ENCODE measurements around the gene SRM. TPM values are rescaled to one million over a fixed set of nuclear protein-coding genes. Genes with fewer than 3 reads are reported as not detected.

The SRM gene
- total RNA-seq, 2 donors from 2014 or later = 19.8 to 86.2 TPM

GRCh38 chr1:11030865-11031264 lies 29.0 kb downstream of the SRM start:
- no peaks in the 10 kb centered on the region for H3K9me3 ChIP-seq
- no peaks in the 10 kb centered on the region for H3K36me3 ChIP-seq
- intact Hi-C loops (cut with DNase I) = no loop called here
- H3K27ac ChIP-seq = no peak overlapping the region
- TF ChIP-seq CTCF (IDR thresholded peaks at IDR 0.05) = no peak
- no peak for DNase-seq
- H3K4me3 ChIP-seq = no peak overlapping the region
- H3K9ac ChIP-seq (ENCODE audit: low read depth in 2 of 2, low read length in 2 of 2) = no peak overlapping the region
- H3K4me1 ChIP-seq = no peaks in the 10 kb centered on the region
- H3K27me3 ChIP-seq = no peaks in the 10 kb centered on the region

GRCh38 chr1:11028018-11028417 lies 31.8 kb downstream of the SRM start:
- Histone ChIP-seq H3K27me3 (no peaks in the 10 kb centered on the region), H3K9ac (ENCODE audit: low read depth in 2 of 2, low read length in 2 of 2) (no peak overlapping the region), H3K4me3 (no peak overlapping the region), H3K27ac (no peak overlapping the region), H3K4me1 (no peaks in the 10 kb centered on the region), H3K9me3 (no peaks in the 10 kb centered on the region), H3K36me3 (no peaks in the 10 kb centered on the region)
- no peak for DNase-seq
- intact Hi-C loops (cut with DNase I) = no loop called here
- TF ChIP-seq CTCF (IDR thresholded peaks at IDR 0.05) = no peak

GRCh38 chr1:11027316-11027715 lies 32.5 kb downstream of the SRM start:
- TF ChIP-seq CTCF (IDR thresholded peaks at IDR 0.05) = no peak
- intact Hi-C loops (cut with DNase I) = no loop called here
- Histone ChIP-seq H3K9me3 (no peaks in the 10 kb centered on the region), H3K27ac (no peak overlapping the region), H3K4me1 (no peaks in the 10 kb centered on the region), H3K9ac (ENCODE audit: low read depth in 2 of 2, low read length in 2 of 2) (no peak overlapping the region), H3K4me3 (no peak overlapping the region), H3K27me3 (no peaks in the 10 kb centered on the region), H3K36me3 (peaks cover under 1% of the 10 kb centered on the region)
- no peak for DNase-seq

GRCh38 chr1:11026903-11027302 lies 32.9 kb downstream of the SRM start:
- Histone ChIP-seq H3K27me3 (no peaks in the 10 kb centered on the region), H3K36me3 (peaks cover 5% of the 10 kb centered on the region), H3K27ac (no peak overlapping the region), H3K9ac (ENCODE audit: low read depth in 2 of 2, low read length in 2 of 2) (no peak overlapping the region), H3K9me3 (no peaks in the 10 kb centered on the region), H3K4me1 (no peaks in the 10 kb centered on the region), H3K4me3 (no peak overlapping the region)
- intact Hi-C loops (cut with DNase I) = no loop called here
- DNase-seq = no peak
- TF ChIP-seq CTCF (IDR thresholded peaks at IDR 0.05) = no peak

- H3K27me3 ChIP-seq = no peaks in the 10 kb centered on the region
- H3K9me3 ChIP-seq = no peaks in the 10 kb centered on the region
- no peak overlapping the region for H3K4me3 ChIP-seq
- H3K4me1 ChIP-seq = no peaks in the 10 kb centered on the region
- TF ChIP-seq CTCF (IDR thresholded peaks at IDR 0.05) = no peak
- no peak overlapping the region for H3K27ac ChIP-seq
- intact Hi-C loops (cut with DNase I) = no loop called here
- no peak for DNase-seq
- H3K9ac ChIP-seq (ENCODE audit: low read depth in 2 of 2, low read length in 2 of 2) = no peak overlapping the region
- peaks cover 10% of the 10 kb centered on the region for H3K36me3 ChIP-seq
Measured at GRCh38 chr1:11026052-11026451, 33.8 kb downstream of the SRM start.

GRCh38 chr1:11025618-11026017 lies 34.2 kb downstream of the SRM start:
- no peaks in the 10 kb centered on the region for H3K27me3 ChIP-seq
- H3K9ac ChIP-seq (ENCODE audit: low read depth in 2 of 2, low read length in 2 of 2) = no peak overlapping the region
- no peaks in the 10 kb centered on the region for H3K4me1 ChIP-seq
- H3K27ac ChIP-seq = no peak overlapping the region
- intact Hi-C loops (cut with DNase I) = no loop called here
- TF ChIP-seq CTCF (IDR thresholded peaks at IDR 0.05) = no peak
- H3K4me3 ChIP-seq = no peak overlapping the region
- no peak for DNase-seq
- H3K9me3 ChIP-seq = no peaks in the 10 kb centered on the region
- peaks cover 10% of the 10 kb centered on the region for H3K36me3 ChIP-seq
